Measurements from ENCODE around the gene ACADVL.

ACADVL gene

GRCh38 chr17:7191571-7192270 lies 28.0 kb upstream of the ACADVL start:
- no peak for DNase-seq

DNA sequence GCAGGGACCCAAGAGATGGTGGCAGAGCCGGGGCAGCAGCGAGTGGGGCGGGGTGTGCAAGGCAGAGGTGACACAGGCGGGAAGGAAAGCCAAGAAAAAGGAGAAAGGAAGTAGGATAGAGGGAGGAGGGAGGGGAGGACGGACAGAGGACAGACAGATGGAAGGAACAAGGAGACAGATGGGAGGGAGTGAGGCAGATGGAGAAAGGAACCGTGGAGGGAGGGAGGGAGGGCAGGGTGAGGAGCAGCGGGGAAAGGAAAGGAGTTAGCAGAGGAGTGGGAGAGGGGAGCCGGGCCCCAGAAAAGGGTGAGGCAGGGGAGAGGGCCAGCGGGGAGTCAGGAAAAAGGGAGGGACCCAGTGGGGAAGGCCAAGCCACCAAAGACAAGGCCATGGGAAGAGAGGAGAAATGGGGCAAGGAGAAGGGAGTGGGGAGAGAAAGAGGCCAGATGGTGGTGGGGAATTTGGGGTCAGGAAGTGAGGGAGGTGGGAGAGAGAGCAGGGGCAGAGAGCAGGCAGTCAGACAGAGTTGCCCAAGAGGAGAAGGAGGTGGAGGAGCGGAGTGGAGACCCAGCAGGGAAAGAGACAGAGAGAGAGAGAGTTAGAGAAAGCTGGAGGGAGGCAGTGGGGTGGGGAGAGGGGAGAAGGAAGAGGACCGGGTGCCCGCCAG lies 27.3 kb upstream of the ACADVL start:
- no peak for DNase-seq

- no peak for DNase-seq
These were observed 23.8 kb upstream of the ACADVL start for GRCh38 chr17:7195971-7196370.

GRCh38 chr17:7196651-7197401 lies 22.9 kb upstream of the ACADVL start:
- no peak for DNase-seq

GRCh38 chr17:7203391-7203790 lies 16.3 kb upstream of the ACADVL start:
- no peak for DNase-seq

DNA sequence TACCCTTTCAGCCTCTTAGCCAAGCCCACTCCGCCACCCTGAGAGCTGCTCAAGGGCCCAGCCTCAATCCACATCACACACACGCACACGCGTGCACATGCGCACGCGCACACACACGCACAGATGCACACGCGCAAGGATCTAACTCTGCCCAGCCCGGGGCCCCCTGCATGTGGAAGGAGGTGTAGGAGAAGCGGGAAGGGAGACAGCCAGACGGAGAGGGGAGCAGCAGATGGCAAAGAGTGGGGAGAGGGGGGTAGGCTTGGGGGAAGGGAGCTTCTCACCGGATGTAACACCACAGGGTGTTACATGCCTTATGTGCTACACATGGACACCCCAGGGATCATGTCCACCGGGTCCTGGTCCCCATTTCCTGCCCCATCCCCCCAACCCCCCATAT lies 15.4 kb upstream of the ACADVL start:
- DNase-seq: no peak

- DNase-seq: peak; percentile 86 to 90
These were observed 14.8 kb upstream of the ACADVL start for GRCh38 chr17:7204828-7205461.

DNA sequence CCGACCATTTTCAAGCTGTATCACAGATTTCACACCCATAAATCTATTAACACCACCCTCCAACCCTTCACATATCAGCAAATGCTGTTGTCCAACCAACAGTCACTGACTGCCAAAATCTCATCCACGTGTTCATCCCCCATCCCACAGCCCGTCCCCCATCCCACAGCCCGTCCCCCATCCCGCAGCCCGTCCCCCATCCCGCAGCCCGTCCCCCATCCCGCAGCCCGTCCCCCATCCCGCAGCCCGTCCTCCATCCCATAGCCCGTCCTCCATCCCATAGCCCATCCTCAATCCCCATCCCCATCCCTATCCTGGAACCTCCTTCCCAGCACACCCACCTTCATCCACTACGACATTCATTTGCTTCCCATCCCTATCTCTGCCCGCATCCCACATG lies 14.2 kb upstream of the ACADVL start:
- DNase-seq: no peak

- no peak for DNase-seq
These were observed 12.4 kb upstream of the ACADVL start for GRCh38 chr17:7207120-7208001.

- no peak for DNase-seq
These were observed 11.6 kb upstream of the ACADVL start for GRCh38 chr17:7208027-7208571.

DNA sequence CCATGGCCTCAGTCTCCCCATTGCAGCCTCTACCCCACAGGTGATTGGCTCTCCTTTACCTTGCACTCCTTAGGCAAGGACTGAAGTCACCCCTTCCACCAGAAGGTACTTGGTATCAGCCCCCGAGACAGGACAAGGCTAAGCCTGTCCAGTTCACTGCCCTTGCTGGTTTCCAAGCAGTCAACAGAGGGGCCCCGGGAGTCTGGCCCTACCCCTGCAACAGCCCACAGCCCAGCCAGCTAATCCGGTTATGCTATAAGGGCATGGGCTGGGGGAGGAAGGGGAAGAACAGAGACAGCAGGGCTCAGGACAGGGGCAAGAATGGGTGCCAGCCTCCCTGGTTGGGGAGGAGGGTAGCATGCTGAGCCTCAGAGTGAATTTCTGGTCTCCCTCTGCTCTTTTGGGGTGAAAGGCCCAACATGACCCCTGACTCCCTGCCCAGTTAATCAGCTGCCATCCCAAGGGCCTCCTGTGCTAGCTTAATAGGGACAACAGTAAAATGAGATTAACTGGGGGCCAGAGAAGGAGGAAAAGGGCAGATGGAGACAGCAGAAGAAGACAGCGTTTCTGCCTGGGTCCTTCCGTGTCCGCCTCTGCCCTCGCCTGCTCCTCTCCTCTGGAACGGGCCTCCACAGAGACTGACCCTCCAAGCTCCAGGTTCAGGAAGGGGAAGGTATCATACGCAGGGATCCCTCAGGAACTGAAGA lies 10.8 kb upstream of the ACADVL start:
- no peak for DNase-seq

DNA sequence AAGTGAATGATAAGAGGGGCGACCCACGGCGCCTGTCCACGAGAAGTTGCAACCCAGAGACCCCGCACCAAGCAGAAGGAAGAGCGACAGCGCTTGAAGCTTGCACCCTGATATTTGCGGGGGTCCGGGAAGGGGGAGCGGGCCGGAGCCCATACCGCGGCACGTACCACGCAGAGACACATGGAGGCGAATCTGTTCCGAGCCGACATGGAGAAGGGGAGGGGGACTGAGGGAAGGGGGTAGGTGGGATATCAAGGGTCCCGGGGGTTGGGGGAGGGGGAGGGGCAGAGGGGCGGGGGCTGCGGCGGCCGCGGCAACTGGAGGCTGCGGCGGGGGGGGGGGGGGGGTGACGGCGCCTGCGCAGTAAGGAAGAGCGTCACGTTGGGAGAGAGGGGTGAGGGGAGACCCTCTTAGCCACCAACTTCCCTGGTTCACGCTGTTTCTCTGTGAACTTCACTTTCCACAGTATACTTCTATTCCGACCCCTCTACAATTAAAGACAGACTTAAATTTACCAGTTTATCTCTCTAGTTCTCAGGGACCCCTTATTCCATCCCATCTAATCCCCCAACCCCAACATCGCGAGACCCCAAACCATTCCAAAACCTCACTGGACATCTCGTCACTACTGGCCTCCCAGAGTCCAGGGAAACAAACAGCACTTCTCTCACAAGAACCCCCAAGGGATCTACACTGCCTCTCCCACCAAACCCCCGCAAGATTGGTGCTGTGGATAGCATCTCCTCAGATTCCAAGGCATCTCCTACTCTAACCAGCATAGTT lies 8.1 kb upstream of the ACADVL start:
- no peak for DNase-seq

GRCh38 chr17:7213895-7214299 lies 5.8 kb upstream of the ACADVL start:
- no peak for DNase-seq

DNA sequence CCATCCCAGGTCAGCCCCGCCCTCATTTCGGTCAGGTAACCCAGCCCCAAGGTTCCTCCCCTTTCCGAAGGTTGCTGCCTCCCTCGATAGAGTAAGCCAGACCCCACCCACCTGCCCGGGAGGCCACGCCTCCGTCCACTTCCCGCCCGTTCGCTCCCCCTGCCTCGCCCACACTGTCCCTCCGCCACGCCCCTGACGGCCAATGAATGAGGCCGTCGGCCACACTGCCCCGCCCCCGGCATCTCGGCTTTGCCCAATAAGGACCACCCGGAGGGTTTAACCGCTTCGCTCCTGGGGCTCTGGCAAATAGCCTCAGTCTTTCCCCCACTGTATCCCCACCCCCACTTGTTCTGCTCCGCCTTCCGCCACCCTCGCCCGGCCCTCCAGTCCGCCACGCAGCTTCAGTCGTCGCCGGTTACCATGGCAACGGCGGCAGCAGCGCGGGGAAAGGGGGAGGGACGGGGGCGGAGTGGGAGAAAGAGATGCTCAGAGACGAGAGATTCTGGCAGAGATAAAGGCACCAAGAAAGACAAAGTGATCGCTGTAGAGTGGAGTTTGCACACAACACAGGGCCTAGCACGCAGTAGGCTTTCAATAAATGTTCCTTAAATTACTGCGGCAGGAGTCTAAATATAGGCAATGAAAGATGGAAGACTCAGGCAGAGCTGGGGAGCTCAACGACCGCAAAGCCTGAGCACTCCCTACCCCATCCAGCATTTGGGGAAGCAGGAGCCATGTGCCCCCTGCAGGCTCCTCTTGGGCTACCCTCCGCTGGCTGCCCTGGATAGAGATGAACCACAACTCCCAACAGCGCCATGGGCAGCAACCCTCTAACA lies 5.2 kb upstream of the ACADVL start:
- DNase-seq: peak; percentile 99

- DNase-seq: no peak
These were observed 4.6 kb upstream of the ACADVL start for GRCh38 chr17:7215136-7215638.

DNA sequence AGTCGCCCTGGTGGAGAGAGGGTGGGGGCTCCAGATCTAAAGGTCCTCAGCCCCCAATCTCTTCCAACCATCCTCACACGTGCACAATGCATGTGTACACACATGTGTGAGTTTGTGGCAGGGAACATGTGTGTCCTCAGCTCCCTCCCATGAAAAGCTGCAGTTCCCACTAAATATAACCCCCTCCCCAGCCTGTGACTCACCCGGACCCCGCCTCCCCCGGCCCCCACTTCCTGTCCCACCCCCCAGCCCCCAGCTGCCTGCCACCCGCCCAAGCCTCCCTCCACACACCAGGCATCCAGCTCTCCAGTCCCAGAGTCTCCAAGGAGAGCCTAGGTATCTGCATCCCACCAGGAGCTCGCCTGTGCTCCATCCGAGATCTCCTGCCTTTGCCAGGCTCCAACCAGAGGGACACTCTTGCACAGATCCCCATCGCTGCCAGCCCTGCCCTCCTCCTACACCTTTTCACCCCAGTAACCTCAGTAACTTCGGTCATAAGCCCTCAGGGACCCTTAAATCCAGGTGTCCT lies 4.0 kb upstream of the ACADVL start:
- peak in 1 of 2 experiments; percentile 30 for DNase-seq

GRCh38 chr17:7216242-7217112 lies 3.3 kb upstream of the ACADVL start:
- no peak for DNase-seq
